Progenitor cell of endocrine pancreas (in vitro differentiated cells): ENCODE measurements around the gene KPNA5. TPM values are rescaled to one million over a fixed set of nuclear protein-coding genes. Genes with fewer than 3 reads are reported as not detected.
"Not testable (repeated sequence)": the region's sequence is repeated elsewhere in the genome, so short reads cannot be mapped to it uniquely, and the experiment has no call there.

Experiments
- DNase-seq: peaks from one replicate; pipeline ENCODE4 v3.0.0; 2021; ENCODE audit warnings: low spot score; ENCODE audit not compliant: unreplicated experiment
- H3K27ac Mint-ChIP-seq: 2 replicates; pipeline ENCODE4 v1.8.0; 2021; ENCODE audit warnings: mild to moderate bottlenecking, moderate library complexity, mixed read lengths
- H3K27me3 Mint-ChIP-seq: 2 replicates; pipeline ENCODE4 v1.8.0; 2021; ENCODE audit warnings: mixed read lengths
- H3K36me3 Mint-ChIP-seq: 2 replicates; pipeline ENCODE4 v1.8.0; 2022; ENCODE audit warnings: mixed read lengths; ENCODE audit not compliant: insufficient read depth
- H3K4me1 Mint-ChIP-seq: 2 replicates; pipeline ENCODE4 v1.8.0; 2021; ENCODE audit warnings: low read depth, mixed read lengths
- H3K4me3 Mint-ChIP-seq: 2 replicates; pipeline ENCODE4 v1.8.0; 2021; ENCODE audit warnings: low read depth, mild to moderate bottlenecking, moderate library complexity, mixed read lengths
- H3K9me3 Mint-ChIP-seq: 2 replicates; pipeline ENCODE4 v1.8.0; 2021; ENCODE audit warnings: low read depth, mixed read lengths
- total RNA-seq: library from RNA; stranded (reverse); gene quantifications from 2 replicates; pipeline ENCODE4 v1.2.1, GENCODE V29; 2021
- TF ChIP-seq, protein P1 (sequence below): fragments of 200-600 bp; sonication (generic); IDR thresholded peaks from one replicate; pipeline ENCODE4 v1.5.0; 2021; ENCODE audit warnings: antibody characterized with exemption, mild to moderate bottlenecking; ENCODE audit not compliant: unreplicated experiment

KPNA5 gene
- total RNA-seq, 1 donor from 2014 or later, result 24.5 TPM

GRCh38 chr6:116651916-116652315, 29.1 kb upstream of the KPNA5 start:
- Mint-ChIP-seq H3K9me3 (no peaks in the 10 kb centered on the region), H3K36me3 (peaks cover 4% of the 10 kb centered on the region), H3K27ac (no peak overlapping the region), H3K4me3 (no peak overlapping the region), H3K4me1 (no peaks in the 10 kb centered on the region), H3K27me3 (no peaks in the 10 kb centered on the region)
- TF ChIP-seq, protein P1, sequence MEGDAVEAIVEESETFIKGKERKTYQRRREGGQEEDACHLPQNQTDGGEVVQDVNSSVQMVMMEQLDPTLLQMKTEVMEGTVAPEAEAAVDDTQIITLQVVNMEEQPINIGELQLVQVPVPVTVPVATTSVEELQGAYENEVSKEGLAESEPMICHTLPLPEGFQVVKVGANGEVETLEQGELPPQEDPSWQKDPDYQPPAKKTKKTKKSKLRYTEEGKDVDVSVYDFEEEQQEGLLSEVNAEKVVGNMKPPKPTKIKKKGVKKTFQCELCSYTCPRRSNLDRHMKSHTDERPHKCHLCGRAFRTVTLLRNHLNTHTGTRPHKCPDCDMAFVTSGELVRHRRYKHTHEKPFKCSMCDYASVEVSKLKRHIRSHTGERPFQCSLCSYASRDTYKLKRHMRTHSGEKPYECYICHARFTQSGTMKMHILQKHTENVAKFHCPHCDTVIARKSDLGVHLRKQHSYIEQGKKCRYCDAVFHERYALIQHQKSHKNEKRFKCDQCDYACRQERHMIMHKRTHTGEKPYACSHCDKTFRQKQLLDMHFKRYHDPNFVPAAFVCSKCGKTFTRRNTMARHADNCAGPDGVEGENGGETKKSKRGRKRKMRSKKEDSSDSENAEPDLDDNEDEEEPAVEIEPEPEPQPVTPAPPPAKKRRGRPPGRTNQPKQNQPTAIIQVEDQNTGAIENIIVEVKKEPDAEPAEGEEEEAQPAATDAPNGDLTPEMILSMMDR, result no peak
- no peak for DNase-seq

DNA sequence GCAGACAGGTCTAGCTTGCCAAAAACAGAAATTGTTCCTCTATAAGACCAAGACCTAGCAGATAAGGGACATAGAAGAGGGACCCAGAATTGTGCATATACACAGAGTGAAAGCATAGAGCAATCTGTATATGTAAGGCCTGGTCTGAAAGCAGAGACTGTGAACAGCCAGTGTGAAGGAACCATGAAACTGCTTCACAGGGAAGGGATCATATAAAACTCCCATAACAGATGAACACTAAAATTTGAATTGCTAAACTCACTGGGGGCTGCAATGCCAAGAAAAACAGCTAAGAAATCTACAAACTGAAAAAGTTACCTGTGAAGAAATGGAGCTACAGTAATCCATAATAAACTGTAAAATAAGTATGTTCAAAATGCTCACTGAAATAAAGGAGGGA, 19.4 kb upstream of the KPNA5 start:
- Mint-ChIP-seq H3K27ac (no peak overlapping the region), H3K9me3 (no peaks in the 10 kb centered on the region), H3K36me3 (peaks cover 3% of the 10 kb centered on the region), H3K4me3 (no peak overlapping the region), H3K4me1 (peaks cover 9% of the 10 kb centered on the region), H3K27me3 (no peaks in the 10 kb centered on the region)
- no peak for DNase-seq
- TF ChIP-seq, protein P1, result no peak

DNA sequence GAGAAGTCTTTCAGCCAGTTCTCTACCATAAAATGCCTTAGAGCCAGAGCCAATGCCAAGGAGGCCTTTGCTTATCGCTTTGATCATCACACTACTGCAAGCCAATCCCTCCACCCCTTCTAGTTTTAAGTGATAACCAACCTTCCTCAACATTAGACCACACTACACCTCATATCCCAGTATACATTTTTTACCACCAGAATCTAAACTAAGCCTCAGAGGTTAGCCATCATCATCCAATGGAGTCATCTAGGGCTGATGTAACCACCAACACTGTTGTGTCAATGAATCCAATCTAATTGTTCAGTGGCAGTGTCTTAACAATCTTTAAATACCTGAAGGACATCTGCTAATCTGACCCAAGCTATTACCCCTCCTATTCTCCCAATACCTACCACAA, 18.8 kb upstream of the KPNA5 start:
- Mint-ChIP-seq H3K4me3 (no peak overlapping the region), H3K27me3 (no peaks in the 10 kb centered on the region), H3K36me3 (peaks cover 3% of the 10 kb centered on the region), H3K9me3 (no peaks in the 10 kb centered on the region), H3K4me1 (peaks cover 13% of the 10 kb centered on the region), H3K27ac (no peak overlapping the region)
- TF ChIP-seq, protein P1, result no peak
- DNase-seq, result no peak

DNA sequence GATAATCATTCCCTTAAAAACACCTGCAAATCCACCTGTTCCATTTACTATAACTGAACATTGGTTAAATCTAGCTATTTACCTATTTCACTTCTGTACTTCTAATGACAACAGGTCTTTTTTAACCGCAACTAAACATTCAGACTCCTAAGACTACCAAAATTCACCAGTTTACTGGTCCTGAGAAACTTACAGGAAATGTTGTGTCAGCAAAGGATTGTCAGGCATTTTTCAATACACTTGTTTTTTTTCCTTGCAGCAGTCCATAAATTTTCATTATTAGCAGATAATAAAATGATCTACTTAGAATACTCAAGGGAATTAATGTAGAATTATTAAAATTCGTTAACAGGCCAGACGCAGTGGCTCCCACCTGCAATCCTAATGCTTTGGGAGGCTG, 17.7 kb upstream of the KPNA5 start:
- H3K27me3 Mint-ChIP-seq, result no peaks in the 10 kb centered on the region
- TF ChIP-seq, protein P1, result no peak
- no peak overlapping the region for H3K4me3 Mint-ChIP-seq
- peaks cover 2% of the 10 kb centered on the region for H3K36me3 Mint-ChIP-seq
- DNase-seq, result no peak
- H3K27ac Mint-ChIP-seq, result no peak overlapping the region
- no peaks in the 10 kb centered on the region for H3K9me3 Mint-ChIP-seq
- peaks cover 21% of the 10 kb centered on the region for H3K4me1 Mint-ChIP-seq

- not testable (repeated sequence) for H3K9me3 Mint-ChIP-seq, H3K27ac Mint-ChIP-seq, H3K36me3 Mint-ChIP-seq, H3K4me3 Mint-ChIP-seq, H3K27me3 Mint-ChIP-seq, DNase-seq
- H3K4me1 Mint-ChIP-seq, result peaks cover 21% of the 10 kb centered on the region
These were observed 16.8 kb upstream of the KPNA5 start for GRCh38 chr6:116664169-116664568.

- H3K4me3 Mint-ChIP-seq, result peak overlapping the region; percentile 34
- H3K27me3 Mint-ChIP-seq, result no peaks in the 10 kb centered on the region
- H3K4me1 Mint-ChIP-seq, result peaks cover 21% of the 10 kb centered on the region
- no peak for DNase-seq
- TF ChIP-seq, protein P1, result no peak
- no peaks in the 10 kb centered on the region for H3K9me3 Mint-ChIP-seq
- peaks cover 2% of the 10 kb centered on the region for H3K36me3 Mint-ChIP-seq
- H3K27ac Mint-ChIP-seq, result no peak overlapping the region
These were observed 15.5 kb upstream of the KPNA5 start for GRCh38 chr6:116665464-116665863.
